GM12878 (cell line): ENCODE results near the gene DGKB. TPM values are rescaled to one million over a fixed set of nuclear protein-coding genes. Genes with fewer than 3 reads are reported as not detected.

Source experiments
- ATAC-seq: fragments of 200-7000 bp; cut with Tn5 transposase; 3 replicates; pipeline ENCODE4 v1.9.1; 2020; ENCODE audit warnings: mild to moderate bottlenecking, moderate library complexity
- BruUV-seq: library from RNA; stranded (reverse); fragments of 400-500 nt; replicated peaks from 2 replicates; lab custom pipeline; 2021; lab: Mats Ljungman, UMichigan
- CTCF ChIA-PET: fragments of 300-600 bp; sonication (Branson Sonifier 250); formaldehyde crosslinking; extraction: SDS; loops from one replicate; lab custom pipeline; 2021; ENCODE audit warnings: inconsistent platforms; lab: Yijun Ruan, JAX
- POLR2A ChIA-PET: fragments of 350-600 bp; formaldehyde crosslinking; extraction: SDS; loops from one replicate; lab custom pipeline; 2021; ENCODE audit warnings: inconsistent platforms; lab: Charles Lee
- RAD21 ChIA-PET: fragments of 300-600 bp; sonication (Branson Sonifier 250); formaldehyde crosslinking; loops from one replicate; lab custom pipeline; 2023; ENCODE audit warnings: antibody characterized with exemption; ENCODE audit not compliant: unreplicated experiment; lab: Charles Lee
- SMC1A ChIA-PET: fragments of 300-600 bp; sonication (Branson Sonifier 250); formaldehyde crosslinking; loops from one replicate; lab custom pipeline; 2023; ENCODE audit not compliant: unreplicated experiment, uncharacterized antibody; lab: Charles Lee
- DNase-seq: peaks from one replicate; pipeline ENCODE4 v3.0.0-alpha.2; 2011; ENCODE audit warnings: low read depth, low spot score
- FAIRE-seq: peaks from 3 replicates; lab custom pipeline; 2011; peaks lifted over from hg19 to GRCh38; lab: Jason Lieb, UNC
- H2AFZ ChIP-seq: 2 replicates; pipeline ENCODE4 v1.6.0; 2011; ENCODE audit warnings: low read depth, low read length, control low read depth; ENCODE audit not compliant: control insufficient read depth
- H3K27ac ChIP-seq: 2 replicates; pipeline ENCODE4 v1.5.1; 2011; ENCODE audit warnings: control low read depth; ENCODE audit not compliant: control insufficient read depth, insufficient read depth
- H3K27me3 ChIP-seq, 2 experiments: replicated peaks in 1 of 2; 2 replicates each; pipeline versions ENCODE4 v1.6.0 to v1.6.1; 2011; ENCODE audit warnings: low read length in 1 of 2; ENCODE audit not compliant: control insufficient read depth in 2 of 2, insufficient read depth in 2 of 2
- H3K36me3 ChIP-seq, 2 experiments: 2 replicates each; pipeline ENCODE4 v1.5.1; 2011; ENCODE audit warnings: low read length in 1 of 2; ENCODE audit not compliant: control insufficient read depth in 2 of 2, insufficient read depth in 2 of 2
- H3K4me1 ChIP-seq: 2 replicates; pipeline ENCODE4 v1.6.1; 2011; ENCODE audit warnings: mild to moderate bottlenecking, low read length, moderate library complexity, mixed read lengths; ENCODE audit not compliant: control insufficient read depth, insufficient read depth
- H3K4me2 ChIP-seq: 2 replicates; pipeline ENCODE4 v1.6.0; 2011; ENCODE audit warnings: control low read depth; ENCODE audit not compliant: control insufficient read depth, insufficient read depth
- H3K4me3 ChIP-seq: fragments of 200-600 bp; sonication (generic); 2 replicates; pipeline ENCODE4 v1.5.1; 2016
- H3K79me2 ChIP-seq: 2 replicates; pipeline ENCODE4 v1.6.0; 2011; ENCODE audit warnings: low read length; ENCODE audit not compliant: control insufficient read depth, insufficient read depth
- H3K9ac ChIP-seq: 2 replicates; pipeline ENCODE4 v1.8.0; 2011; ENCODE audit warnings: low read length, control low read depth, mixed read lengths; ENCODE audit not compliant: control insufficient read depth, insufficient read depth
- H3K9me3 ChIP-seq: replicated peaks from 3 replicates; pipeline ENCODE4 v1.5.1; 2011; ENCODE audit warnings: mild to moderate bottlenecking, low read length; ENCODE audit not compliant: control insufficient read depth, insufficient read depth
- H4K20me1 ChIP-seq: 2 replicates; pipeline ENCODE4 v1.6.0; 2011; ENCODE audit not compliant: control insufficient read depth, insufficient read depth
- BCL11A ChIP-seq: IDR thresholded peaks from 2 replicates; pipeline ENCODE4 v1.6.1; 2011; ENCODE audit warnings: low read depth, low read length
- EP300 ChIP-seq, 2 experiments: fragments of 150-350 bp in 1 of 2; IDR thresholded peaks; 2 replicates each; pipeline ENCODE4 v1.6.1; 2011 to 2012; ENCODE audit warnings: low read depth in 2 of 2, low read length in 2 of 2, borderline replicate concordance in 1 of 2, improper control_type of control experiment in 1 of 2, inconsistent platforms in 1 of 2; ENCODE audit not compliant: control insufficient read depth in 1 of 2
- IKZF1 ChIP-seq: fragments of 450-650 bp; conservative IDR thresholded peaks from 2 replicates; pipeline ENCODE4 v1.6.1; 2017; ENCODE audit warnings: antibody characterized with exemption, mild to moderate bottlenecking
- IKZF2 ChIP-seq, 2 experiments: fragments of 450-650 bp; IDR thresholded peaks; 2 replicates each; pipeline ENCODE4 v1.6.1; 2017; ENCODE audit warnings: mild to moderate bottlenecking in 2 of 2, moderate library complexity in 2 of 2
- NBN ChIP-seq: fragments of 450-650 bp; IDR thresholded peaks from 2 replicates; pipeline ENCODE4 v1.6.1; 2016
- NFYB ChIP-seq: IDR thresholded peaks from 2 replicates; pipeline ENCODE4 v1.6.1; 2011; ENCODE audit warnings: low read depth, mild to moderate bottlenecking, low read length, improper control_type of control experiment, moderate library complexity; ENCODE audit not compliant: insufficient read depth
- NR2C1 ChIP-seq: fragments of 450-650 bp; IDR thresholded peaks from 2 replicates; pipeline ENCODE4 v1.6.1; 2017; ENCODE audit warnings: antibody characterized with exemption, mild to moderate bottlenecking, moderate library complexity
- RBBP5 ChIP-seq: fragments of 200-600 bp; sonication (generic); conservative IDR thresholded peaks from 2 replicates; pipeline ENCODE4 v1.6.1; 2016
- SIN3A ChIP-seq: IDR thresholded peaks from 2 replicates; pipeline ENCODE4 v1.6.1; 2012; ENCODE audit warnings: low read depth, low read length, improper control_type of control experiment
- SMC3 ChIP-seq: IDR thresholded peaks from 2 replicates; pipeline ENCODE4 v1.6.1; 2011; ENCODE audit warnings: low read length, improper control_type of control experiment, borderline replicate concordance
- WRNIP1 ChIP-seq: IDR thresholded peaks from 2 replicates; pipeline ENCODE4 v1.6.1; 2011; ENCODE audit warnings: low read depth, low read length, improper control_type of control experiment, borderline replicate concordance
- ZBTB4 ChIP-seq: fragments of 450-650 bp; formaldehyde crosslinking; IDR thresholded peaks from 2 replicates; pipeline ENCODE4 v1.4.0; 2022; ENCODE audit warnings: mild to moderate bottlenecking, moderate library complexity
- WGBS: methylation state at CpG from one replicate; pipeline ENCODE4 v1.1.6; 2016; ENCODE audit warnings: low lambda C conversion rate; ENCODE audit not compliant: insufficient replicate concordance, insufficient coverage; ENCODE audit errors: missing lambda C conversion rate; 5-methylcytosine and 5-hydroxymethylcytosine counted together
- in situ Hi-C: fragments of 300-500 bp; cut with MboI; formaldehyde crosslinking; loops from 9 replicates; pipeline ENCODE4 v1.14.3; 2018; ENCODE audit warnings: mixed read lengths
- intact Hi-C: fragments of 100-400 bp; cut with micrococcal nuclease; formaldehyde crosslinking; loops from one replicate; pipeline ENCODE4 v1.14.2; 2022; ENCODE audit not compliant: unreplicated experiment
- polyA plus RNA-seq, 11 experiments: library from polyadenylated mRNA; depleted of rRNA in 4 of 11; unstranded in 6 of 11; stranded (reverse) in 5 of 11; fragments of >200 nt; fragmentation: Nextera tagmentation in 4 of 11; fragmentation: Illumina TruSeq in 1 of 11; extraction: Ambion mirVana in 4 of 11; extraction: Trizol in 1 of 11; gene quantifications; 1 replicate in 1 of 11; 2 replicates in 10 of 11; pipeline versions ENCODE4 v1.2.1 to v1.2.3, GENCODE V29; 2011 to 2016; ENCODE audit warnings: inconsistent platforms in 2 of 11, missing spikeins in 2 of 11, low read depth in 1 of 11
- total RNA-seq, 4 experiments: library from RNA; depleted of rRNA in 3 of 4; stranded (reverse); fragments of >200 nt in 3 of 4; fragmentation: Illumina TruSeq in 1 of 4; extraction: Trizol in 1 of 4; gene quantifications; 2 replicates each; pipeline versions ENCODE4 v1.2.1 to v1.2.3, GENCODE V29; 2013 to 2021

DGKB gene
- total and polyA plus RNA-seq, 10 of the 15 experiments (the other 5 are each of a cell fraction or from before 2014, with no cell fraction given), result 0.02 to 0.10 (median 0.04) TPM; not detected in 6

DNA sequence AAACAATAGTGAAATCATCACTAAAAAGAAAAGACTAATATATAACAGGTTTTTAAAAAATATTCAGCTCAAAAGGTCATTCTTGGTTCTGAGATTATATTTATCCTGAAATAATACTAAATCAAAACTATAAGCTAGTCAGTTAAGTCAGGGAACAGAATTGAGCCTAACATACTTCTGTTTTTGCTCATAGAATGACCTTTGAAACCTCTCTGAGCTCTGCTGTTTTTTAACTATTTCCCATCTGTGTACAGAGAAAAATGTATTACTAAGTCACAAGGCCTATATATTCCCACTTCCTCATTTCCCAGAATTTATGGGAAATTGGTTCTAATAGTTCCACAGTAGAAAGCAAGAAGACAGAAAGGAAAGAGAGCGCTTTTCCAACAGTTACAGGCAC, 566.3 kb downstream of the DGKB start:
- H3K9me3 ChIP-seq, result no peaks in the 10 kb centered on the region
- TF ChIP-seq SIN3A (no peak), ZBTB4 (no peak), NBN (no peak), WRNIP1 (no peak), RBBP5 (no peak), SMC3 (no peak), IKZF2 (IDR thresholded peaks at IDR 0.05) (no peak), BCL11A (no peak), NR2C1 (no peak), IKZF1 (no peak), EP300 (IDR thresholded peaks at IDR 0.05; ENCODE audit: borderline replicate concordance in 1 of 2, control insufficient read depth in 1 of 2, low read depth in 2 of 2, low read length in 2 of 2) (no peak), NFYB (no peak)
- no peaks in the 10 kb centered on the region for H3K36me3 ChIP-seq
- BruUV-seq, result no TSS peak
- POLR2A ChIA-PET, result no interaction called here
- H3K4me3 ChIP-seq, result no peak overlapping the region
- H3K9ac ChIP-seq, result no peak overlapping the region
- no peaks in the 10 kb centered on the region for H3K79me2 ChIP-seq
- FAIRE-seq (no peak), ATAC-seq (no peak), DNase-seq (no peak)
- 15% methylated on average over 1 of the region's 1 CpG for WGBS
- intact Hi-C loops (no loop called here), in situ Hi-C loops (no loop called here)
- H3K27me3 ChIP-seq, result no peaks in the 10 kb centered on the region
- no peak overlapping the region for H2AFZ ChIP-seq
- SMC1A ChIA-PET, result interaction anchor here (0.6 kb wide), 1 partner anchor 779 kb away, joined by 3 read pairs; no protein-coding TSS in a partner anchor
- H3K27ac ChIP-seq, result no peak overlapping the region
- no peak overlapping the region for H3K4me2 ChIP-seq
- H3K4me1 ChIP-seq, result no peaks in the 10 kb centered on the region
- no peaks in the 10 kb centered on the region for H4K20me1 ChIP-seq
- CTCF ChIA-PET, result no interaction called here
- RAD21 ChIA-PET, result interaction anchor here (1.4 kb wide), 1 partner anchor 85 kb away, joined by 3 read pairs; no protein-coding TSS in a partner anchor
